Astrocyte (in vitro differentiated cells and primary cell): ENCODE measurements around the gene TCAIM.

Experiments used
- EZH2 ChIP-seq: IDR thresholded peaks from 2 replicates; pipeline ENCODE4 v1.6.1; 2012; ENCODE audit warnings: mild to moderate bottlenecking, low read length, inconsistent platforms; ENCODE audit not compliant: insufficient read depth
- TF ChIP-seq, protein P1 (sequence below): IDR thresholded peaks from 2 replicates; pipeline ENCODE4 v1.5.1; 2011; ENCODE audit warnings: low read depth, mild to moderate bottlenecking, inconsistent platforms, low read length, moderate library complexity; ENCODE audit not compliant: insufficient read depth

DNA sequence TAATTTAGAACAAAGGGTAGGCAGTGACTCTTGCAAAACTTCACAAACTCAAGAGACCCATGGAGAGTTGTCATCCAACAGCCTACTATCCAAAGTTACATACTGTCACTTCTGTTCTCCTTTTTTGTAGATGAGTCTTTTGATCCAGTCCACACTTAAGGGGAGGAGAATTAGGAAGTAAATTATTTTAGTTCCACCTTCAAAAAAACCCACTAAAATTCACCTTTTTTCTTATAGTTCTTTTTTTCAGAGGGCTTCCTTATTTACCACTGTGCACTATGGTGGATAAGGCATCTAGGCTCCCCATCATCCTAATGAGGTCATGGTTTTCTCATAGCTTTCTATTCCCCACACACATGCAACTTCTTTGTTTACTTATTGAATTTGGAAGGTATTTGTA is 8.6 kb upstream of the TCAIM start:
- TF ChIP-seq, protein P1, sequence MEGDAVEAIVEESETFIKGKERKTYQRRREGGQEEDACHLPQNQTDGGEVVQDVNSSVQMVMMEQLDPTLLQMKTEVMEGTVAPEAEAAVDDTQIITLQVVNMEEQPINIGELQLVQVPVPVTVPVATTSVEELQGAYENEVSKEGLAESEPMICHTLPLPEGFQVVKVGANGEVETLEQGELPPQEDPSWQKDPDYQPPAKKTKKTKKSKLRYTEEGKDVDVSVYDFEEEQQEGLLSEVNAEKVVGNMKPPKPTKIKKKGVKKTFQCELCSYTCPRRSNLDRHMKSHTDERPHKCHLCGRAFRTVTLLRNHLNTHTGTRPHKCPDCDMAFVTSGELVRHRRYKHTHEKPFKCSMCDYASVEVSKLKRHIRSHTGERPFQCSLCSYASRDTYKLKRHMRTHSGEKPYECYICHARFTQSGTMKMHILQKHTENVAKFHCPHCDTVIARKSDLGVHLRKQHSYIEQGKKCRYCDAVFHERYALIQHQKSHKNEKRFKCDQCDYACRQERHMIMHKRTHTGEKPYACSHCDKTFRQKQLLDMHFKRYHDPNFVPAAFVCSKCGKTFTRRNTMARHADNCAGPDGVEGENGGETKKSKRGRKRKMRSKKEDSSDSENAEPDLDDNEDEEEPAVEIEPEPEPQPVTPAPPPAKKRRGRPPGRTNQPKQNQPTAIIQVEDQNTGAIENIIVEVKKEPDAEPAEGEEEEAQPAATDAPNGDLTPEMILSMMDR: no peak
- no peak for TF ChIP-seq EZH2
